Muscle of leg (tissue), 11 donors: ENCODE results near the gene RIPK1. TPM values are rescaled to one million over a fixed set of nuclear protein-coding genes. Genes with fewer than 3 reads are reported as not detected.

Experiments
- DNase-seq: peaks from one replicate; pipeline ENCODE4 v3.0.0; 2013
- H3K27ac ChIP-seq: one replicate; pipeline ENCODE4 v1.5.1; 2013; ENCODE audit warnings: mild to moderate bottlenecking, low read length, control low read depth
- H3K27me3 ChIP-seq: one replicate; pipeline ENCODE4 v1.6.1; 2013; ENCODE audit warnings: low read length; ENCODE audit not compliant: control insufficient read depth, insufficient read depth
- H3K36me3 ChIP-seq: one replicate; pipeline ENCODE4 v1.6.1; 2013; ENCODE audit warnings: low read length; ENCODE audit not compliant: control insufficient read depth, insufficient read depth
- H3K4me1 ChIP-seq: one replicate; pipeline ENCODE4 v1.6.1; 2013; ENCODE audit warnings: low read length; ENCODE audit not compliant: control insufficient read depth, insufficient read depth
- H3K4me3 ChIP-seq: one replicate; pipeline ENCODE4 v1.5.1; 2013; ENCODE audit warnings: low read length, control low read depth
- H3K9me3 ChIP-seq: replicated peaks from 2 replicates; pipeline ENCODE4 v1.6.1; 2013; ENCODE audit warnings: low read depth, low read length; ENCODE audit not compliant: control insufficient read depth
- WGBS: methylation state at CpG from one replicate; pipeline ENCODE4 v1.1.5; 2013; ENCODE audit warnings: missing lambda C conversion rate; ENCODE audit not compliant: insufficient coverage; 5-methylcytosine and 5-hydroxymethylcytosine counted together
- polyA plus RNA-seq, 8 donors: library from polyadenylated mRNA; unstranded; fragments of 120-200 nt; gene quantifications; one replicate each; pipeline versions ENCODE4 v1.2.1 to v1.2.3, GENCODE V29; 2013; ENCODE audit warnings: inconsistent platforms in 1 of 8, low replicate concordance in 1 of 8; ENCODE audit not compliant: insufficient read length in 8 of 8, insufficient read depth in 1 of 8
- total RNA-seq: library from RNA; stranded (reverse); fragments of 120-200 nt; gene quantifications from one replicate; pipeline ENCODE4 v1.2.4, GENCODE V29; 2013

RIPK1 gene
- total and polyA plus RNA-seq, 9 donors, result 10.8 to 16.9 (median 13.2) TPM

DNA sequence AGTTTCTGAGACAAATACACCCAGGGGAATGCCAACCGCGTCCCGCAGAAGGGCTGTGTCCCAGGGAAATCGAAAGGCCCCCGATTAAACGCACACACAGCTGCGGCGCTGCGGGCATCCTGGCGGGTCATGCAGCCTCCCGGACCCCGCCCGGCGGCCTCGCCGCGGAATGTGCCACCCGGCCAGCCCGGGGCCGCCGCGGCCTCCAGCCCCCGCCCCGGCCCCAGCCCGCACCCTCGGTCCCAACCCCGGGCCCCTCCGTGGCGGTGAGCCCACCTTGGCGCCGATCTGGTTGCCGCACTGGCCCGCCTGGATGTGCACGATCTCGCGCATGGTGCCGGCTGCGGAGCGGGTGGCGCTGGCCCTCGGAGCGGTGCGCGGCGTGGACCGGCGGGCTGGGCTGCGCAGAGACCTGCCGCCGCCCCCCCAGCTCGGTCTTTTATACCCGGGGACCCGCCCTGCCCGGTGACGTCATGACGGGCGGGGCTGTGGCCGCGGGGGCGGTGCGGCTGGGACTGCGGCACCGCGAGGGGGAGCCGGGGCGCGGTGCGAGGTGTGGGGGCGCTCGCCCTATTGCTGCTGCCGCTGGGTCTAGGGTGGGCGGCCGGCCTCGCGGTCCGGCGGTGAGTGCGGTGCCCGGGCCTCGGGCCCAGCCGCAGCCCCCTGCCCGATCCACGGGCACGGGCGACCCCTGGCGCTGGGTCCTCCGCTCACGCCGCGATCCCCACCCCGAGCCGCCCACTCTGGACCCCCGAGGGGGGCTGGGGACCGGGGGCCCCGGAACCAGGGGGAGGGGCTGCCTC lies 89.0 kb downstream of the RIPK1 start, which contains the start of gene TUBB2A:
TUBB2A (minus strand) TSS at position 414 of the 803 bp plus-strand sequence; CDS start at position 333, 81 bp downstream.
- peaks cover 2% of the 10 kb centered on the region for H3K27me3 ChIP-seq
- peak within 1 kb of the TSS; percentile 84 for H3K27ac ChIP-seq
- H3K4me1 ChIP-seq, result peaks cover 11% of the 10 kb centered on the region
- under 1% methylated on average over 92 of the region's 95 CpGs for WGBS
- H3K9me3 ChIP-seq, result no peaks in the 10 kb centered on the region
- H3K36me3 ChIP-seq, result peaks cover 17% of the 10 kb centered on the region
- DNase-seq, result peak; percentile 93
- peak within 1 kb of the TSS; percentile 74 for H3K4me3 ChIP-seq

DNA sequence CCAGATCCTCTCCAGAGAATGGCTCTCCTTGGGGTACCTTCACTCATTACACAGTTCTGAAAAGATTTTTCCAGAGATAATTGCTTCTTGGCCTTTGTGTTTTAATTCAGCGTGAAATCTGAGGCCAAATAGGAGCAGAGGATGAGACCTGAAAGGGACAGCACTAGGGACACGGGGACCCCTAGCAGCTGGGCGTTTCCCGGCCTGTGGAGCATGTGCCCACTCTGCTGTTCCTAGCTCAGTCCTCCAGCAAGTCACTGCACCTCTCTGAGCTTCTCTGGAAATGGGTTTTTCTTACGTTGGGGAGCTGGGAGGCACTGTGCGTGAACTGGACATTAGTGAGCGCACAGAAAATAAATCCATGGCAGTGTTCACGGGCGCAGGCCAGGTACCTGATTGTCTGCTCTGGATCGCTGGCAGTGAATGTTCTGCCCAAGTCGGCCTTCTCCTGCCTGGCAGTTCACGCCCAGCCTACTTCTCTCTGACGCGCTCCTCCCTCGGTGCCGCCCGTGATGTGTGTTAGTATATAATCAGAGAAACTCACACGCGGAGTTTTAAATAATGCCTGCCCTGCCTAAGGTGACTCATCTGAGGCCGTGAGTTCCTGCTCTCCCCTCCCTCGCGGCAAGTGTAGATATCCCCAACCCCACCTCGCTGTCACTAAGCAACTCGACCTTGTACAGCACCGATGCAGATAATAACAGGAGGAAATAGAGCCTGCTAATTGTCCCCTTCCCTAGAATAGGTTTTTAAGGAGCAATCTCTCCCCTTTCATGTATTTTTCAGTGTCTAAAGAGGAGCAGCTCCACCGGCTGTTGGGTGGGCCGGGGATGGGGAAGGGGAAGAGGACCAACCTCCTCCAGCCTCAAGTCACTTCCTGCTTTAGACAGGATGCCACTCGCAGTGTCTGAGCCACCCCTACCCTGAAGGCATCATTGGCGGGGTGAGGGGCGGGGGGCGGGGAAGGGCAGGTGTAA lies 91.8 kb downstream of the RIPK1 start:
- H3K27me3 ChIP-seq, result peaks cover 2% of the 10 kb centered on the region
- no peak overlapping the region for H3K27ac ChIP-seq
- H3K36me3 ChIP-seq, result peaks cover 6% of the 10 kb centered on the region
- peaks cover 9% of the 10 kb centered on the region for H3K4me1 ChIP-seq
- no peaks in the 10 kb centered on the region for H3K9me3 ChIP-seq
- 76% methylated on average over 9 of the region's 31 CpGs for WGBS
- no peak for DNase-seq
- no peak overlapping the region for H3K4me3 ChIP-seq

DNA sequence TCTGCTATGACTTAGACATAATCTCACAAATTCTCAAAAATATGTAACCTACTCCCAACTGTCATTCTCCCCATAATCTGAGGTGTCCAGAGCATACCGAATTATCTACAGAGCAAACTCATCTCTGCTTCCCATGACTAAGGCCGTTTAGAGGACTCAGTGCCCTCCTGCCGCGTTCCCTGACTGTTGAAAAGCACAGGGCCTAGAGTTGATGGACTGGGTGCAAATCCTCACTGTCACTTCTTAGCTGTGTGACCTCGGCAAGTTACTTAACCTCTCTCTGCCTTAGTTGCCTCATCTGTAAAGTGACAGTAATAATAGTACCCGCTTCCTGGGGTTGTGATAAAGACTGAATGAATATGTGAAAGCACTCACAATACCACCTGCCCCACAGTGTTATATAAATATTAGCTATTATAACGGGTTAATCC lies 93.8 kb downstream of the RIPK1 start:
- H3K4me3 ChIP-seq, result peak overlapping the region; percentile 85
- no peaks in the 10 kb centered on the region for H3K9me3 ChIP-seq
- H3K27ac ChIP-seq, result no peak overlapping the region
- no peak for DNase-seq
- 54% methylated on average over 4 of the region's 7 CpGs for WGBS
- H3K4me1 ChIP-seq, result peaks cover 9% of the 10 kb centered on the region
- H3K27me3 ChIP-seq, result no peaks in the 10 kb centered on the region
- no peaks in the 10 kb centered on the region for H3K36me3 ChIP-seq

DNA sequence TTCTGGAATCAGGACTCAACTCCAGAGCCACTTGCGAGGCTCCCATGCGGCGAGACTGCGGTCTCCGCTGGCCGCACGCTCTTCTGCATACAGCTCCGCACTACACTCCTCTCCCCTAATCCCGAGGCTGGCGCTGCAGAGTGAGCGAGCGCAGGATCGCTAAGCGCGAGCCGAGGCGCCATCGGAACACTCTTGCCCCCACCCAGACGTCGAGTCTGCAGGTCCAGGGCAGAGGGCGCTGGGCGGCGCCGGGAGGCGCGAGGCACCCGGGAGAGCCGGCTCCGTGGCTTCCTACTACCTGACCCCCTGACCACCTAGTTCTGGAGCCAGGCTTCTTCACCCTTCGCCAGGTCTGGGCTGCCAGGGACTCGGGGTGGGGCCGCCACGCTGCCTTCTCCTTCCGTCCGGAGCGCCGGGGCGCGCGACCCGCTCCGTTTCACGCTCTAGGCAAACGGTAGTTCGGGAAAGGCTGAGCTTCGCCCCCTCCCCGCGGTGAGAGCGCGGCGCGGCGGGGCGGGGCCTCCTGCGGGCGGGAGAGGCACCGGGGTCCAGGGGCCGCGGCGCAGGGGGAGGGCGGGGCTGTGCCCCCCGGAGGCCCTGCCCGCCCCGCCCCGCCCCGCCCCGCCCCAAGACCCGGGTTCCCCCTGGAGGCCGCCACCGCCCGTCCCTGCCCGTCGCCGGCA lies 94.4 kb downstream of the RIPK1 start:
- DNase-seq, result peak; percentile 87
- H3K4me3 ChIP-seq, result peak overlapping the region; percentile 85
- no peaks in the 10 kb centered on the region for H3K27me3 ChIP-seq
- no peaks in the 10 kb centered on the region for H3K9me3 ChIP-seq
- no peaks in the 10 kb centered on the region for H3K36me3 ChIP-seq
- WGBS, result 2% methylated on average over 52 of the region's 74 CpGs
- H3K27ac ChIP-seq, result peak overlapping the region; percentile 96
- peaks cover 9% of the 10 kb centered on the region for H3K4me1 ChIP-seq

DNA sequence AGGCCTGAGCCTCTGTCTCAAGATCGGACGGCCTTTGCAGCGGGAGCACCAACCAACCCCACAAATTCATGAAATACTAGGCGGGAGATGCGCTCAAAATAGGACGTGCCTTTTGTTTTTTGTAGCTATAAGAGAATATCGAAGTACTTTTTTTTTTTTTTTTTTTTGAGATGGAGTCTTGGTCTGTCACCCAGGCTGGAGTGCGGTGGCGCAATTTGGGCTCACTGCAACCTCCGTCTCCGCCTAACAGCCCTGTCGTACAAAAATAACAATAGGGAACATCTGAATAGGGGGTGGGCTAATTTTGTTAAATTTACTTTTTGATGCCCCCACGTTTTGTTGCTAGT lies 94.9 kb downstream of the RIPK1 start:
- H3K4me1 ChIP-seq, result peaks cover 9% of the 10 kb centered on the region
- no CpG with 5 or more reads among the region's 13 CpGs for WGBS
- H3K27me3 ChIP-seq, result peaks cover 2% of the 10 kb centered on the region
- H3K27ac ChIP-seq, result peak overlapping the region; percentile 65
- no peaks in the 10 kb centered on the region for H3K9me3 ChIP-seq
- H3K36me3 ChIP-seq, result no peaks in the 10 kb centered on the region
- peak overlapping the region; percentile 35 for H3K4me3 ChIP-seq
- no peak for DNase-seq

DNA sequence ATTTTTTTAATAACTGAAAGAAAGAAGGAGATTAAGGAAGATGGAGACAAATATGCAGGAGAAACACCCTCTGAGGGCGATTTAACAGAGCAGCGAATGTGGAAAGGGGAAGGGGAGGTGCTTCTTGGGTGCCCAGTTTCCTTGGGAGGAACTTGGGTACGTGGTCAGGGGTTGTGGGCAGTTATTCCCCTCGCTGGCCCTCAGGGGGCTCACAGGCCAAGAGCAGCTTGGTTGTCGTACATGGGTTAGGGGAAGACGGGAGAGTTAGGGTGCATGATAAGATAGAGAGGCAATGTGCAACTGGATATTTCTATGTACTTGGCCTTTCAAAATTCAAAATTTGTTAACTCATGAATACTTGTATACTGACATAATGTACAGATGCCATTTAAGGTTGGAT lies 96.1 kb downstream of the RIPK1 start:
- Histone ChIP-seq H3K36me3 (no peaks in the 10 kb centered on the region), H3K4me3 (no peak overlapping the region), H3K27me3 (peaks cover 2% of the 10 kb centered on the region), H3K9me3 (no peaks in the 10 kb centered on the region), H3K4me1 (peaks cover 5% of the 10 kb centered on the region), H3K27ac (no peak overlapping the region)
- no peak for DNase-seq
- 84% methylated on average over 3 of the region's 6 CpGs for WGBS

Other genes with a start within 250 kb of the RIPK1 start
- 8.9 TPM for gene SERPINB1, start 226.6 kb upstream of the RIPK1 start, total RNA-seq
- gene SERPINB1, start 226.6 kb upstream of the RIPK1 start, polyA plus RNA-seq, result 10 to 100 TPM; 11.7 to 19.6 (median 17.3) TPM
- gene SERPINB9, start 165.2 kb upstream of the RIPK1 start, total RNA-seq, result 3.2 TPM
- 1 to 10 TPM; 2.5 to 4.9 (median 3.0) TPM for gene SERPINB9, start 165.2 kb upstream of the RIPK1 start, polyA plus RNA-seq
- gene SERPINB6, start 96.9 kb upstream of the RIPK1 start, total RNA-seq, result 55.3 TPM
- gene SERPINB6, start 96.9 kb upstream of the RIPK1 start, polyA plus RNA-seq, result 100 to 1,000 TPM in 1 of 8 donors, 10 to 100 TPM in 7; 84.2 to 101 (median 88.1) TPM
- gene NQO2, start 68.6 kb upstream of the RIPK1 start, total RNA-seq, result 16.1 TPM
- gene NQO2, start 68.6 kb upstream of the RIPK1 start, polyA plus RNA-seq, result 10 to 100 TPM; 15.0 to 21.3 (median 19.9) TPM
- gene BPHL, start 50.2 kb downstream of the RIPK1 start, total RNA-seq, result 32.2 TPM
- 10 to 100 TPM; 29.7 to 43.0 (median 31.3) TPM for gene BPHL, start 50.2 kb downstream of the RIPK1 start, polyA plus RNA-seq
- 73.2 TPM for gene TUBB2A, start 89.0 kb downstream of the RIPK1 start, total RNA-seq
- 100 to 1,000 TPM in 1 of 8 donors, 10 to 100 TPM in 7; 72.0 to 103 (median 88.0) TPM for gene TUBB2A, start 89.0 kb downstream of the RIPK1 start, polyA plus RNA-seq
- gene TUBB2B, start 159.2 kb downstream of the RIPK1 start, total RNA-seq, result 63.7 TPM
- gene TUBB2B, start 159.2 kb downstream of the RIPK1 start, polyA plus RNA-seq, result 10 to 100 TPM; 54.6 to 69.8 (median 62.2) TPM
- 16.3 TPM for gene PSMG4, start 190.5 kb downstream of the RIPK1 start, total RNA-seq
- 10 to 100 TPM; 10.3 to 14.0 (median 12.6) TPM for gene PSMG4, start 190.5 kb downstream of the RIPK1 start, polyA plus RNA-seq